ENCODE measurements around the gene SEMA7A. TPM values are rescaled to one million over a fixed set of nuclear protein-coding genes. Genes with fewer than 3 reads are reported as not detected.

The SEMA7A gene
- total RNA-seq, 1 experiment from 2014 or later: 0.91 TPM

DNA sequence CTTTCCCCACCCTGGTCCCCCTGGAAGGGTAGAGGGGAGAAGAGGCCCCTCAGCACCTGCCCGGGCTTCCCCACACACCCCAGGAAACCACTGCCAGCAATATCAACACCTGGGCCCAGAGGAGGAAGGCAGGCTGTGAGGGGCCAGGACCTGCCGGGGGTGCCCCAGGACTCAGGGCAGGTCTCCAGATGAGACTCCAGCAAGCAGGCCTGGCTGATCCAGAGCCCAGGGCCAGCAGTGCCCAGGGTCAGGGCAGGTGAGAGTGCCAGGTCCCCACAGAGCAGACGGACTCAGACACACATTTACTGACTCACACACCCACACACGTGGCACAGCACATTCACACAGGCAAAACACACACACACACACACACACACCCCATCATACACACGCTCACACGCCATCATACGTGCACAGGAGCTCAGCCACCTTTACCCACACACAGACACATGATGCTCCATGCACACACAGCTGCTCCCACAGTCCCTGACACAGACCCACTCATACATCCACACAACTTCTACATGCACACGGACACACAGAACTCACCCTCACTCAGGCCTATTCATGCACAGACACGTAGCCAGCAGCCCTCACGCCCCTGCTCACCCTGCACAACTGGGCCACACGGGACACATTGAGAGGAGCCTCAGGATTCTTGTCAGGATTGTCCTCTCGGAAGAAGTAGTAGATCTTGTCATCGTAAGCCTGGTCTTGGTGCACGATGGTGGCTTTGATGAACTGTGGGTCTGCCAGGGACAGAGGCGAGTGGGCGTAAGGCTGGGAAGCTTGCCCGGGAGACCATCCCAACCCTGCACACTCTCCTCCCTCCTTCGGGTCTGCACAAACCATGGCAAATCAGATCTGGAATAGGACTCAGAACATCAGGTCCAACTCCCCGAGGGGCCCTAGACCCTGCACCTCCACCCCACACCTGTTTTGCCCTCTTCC lies 17.5 kb downstream of the SEMA7A start:
- DNase-seq (ENCODE audit: low spot score): no peak

DNA sequence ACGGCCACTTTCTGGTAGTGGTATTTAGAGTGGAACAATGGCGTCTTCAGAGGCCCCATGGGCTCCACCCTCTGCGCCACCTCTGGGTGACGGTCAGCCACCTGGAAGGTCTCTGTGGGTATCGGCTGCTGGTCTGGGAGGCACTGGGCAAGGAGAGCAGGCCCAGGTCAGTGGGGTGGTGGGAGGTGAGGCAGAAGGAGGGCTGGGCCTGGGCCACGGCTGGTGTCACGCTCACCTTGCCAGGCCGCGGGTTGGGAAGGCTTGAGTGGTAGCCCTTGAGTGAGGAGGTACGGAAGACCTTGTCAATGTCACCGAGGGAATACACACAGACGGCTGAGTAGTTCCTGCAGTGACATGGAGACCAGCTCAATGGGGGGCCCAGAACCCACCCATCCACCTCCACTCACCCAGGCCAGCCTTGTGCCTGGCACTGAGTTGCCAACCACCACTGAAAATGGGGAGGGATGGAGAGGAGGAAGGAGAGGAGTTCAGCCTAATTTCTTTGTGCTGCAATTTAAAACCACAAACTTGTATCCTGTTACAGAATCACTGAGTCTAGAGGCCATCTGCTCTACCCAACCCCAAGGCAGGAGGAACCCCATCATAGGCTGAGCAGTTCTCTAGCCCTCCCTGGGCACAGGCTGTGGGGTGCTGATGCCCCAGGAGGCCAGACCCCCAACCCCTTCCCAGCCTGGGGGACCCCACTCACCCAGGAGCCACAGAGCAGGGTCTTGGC lies 19.0 kb downstream of the SEMA7A start:
- no peak for DNase-seq (ENCODE audit: low spot score)

DNA sequence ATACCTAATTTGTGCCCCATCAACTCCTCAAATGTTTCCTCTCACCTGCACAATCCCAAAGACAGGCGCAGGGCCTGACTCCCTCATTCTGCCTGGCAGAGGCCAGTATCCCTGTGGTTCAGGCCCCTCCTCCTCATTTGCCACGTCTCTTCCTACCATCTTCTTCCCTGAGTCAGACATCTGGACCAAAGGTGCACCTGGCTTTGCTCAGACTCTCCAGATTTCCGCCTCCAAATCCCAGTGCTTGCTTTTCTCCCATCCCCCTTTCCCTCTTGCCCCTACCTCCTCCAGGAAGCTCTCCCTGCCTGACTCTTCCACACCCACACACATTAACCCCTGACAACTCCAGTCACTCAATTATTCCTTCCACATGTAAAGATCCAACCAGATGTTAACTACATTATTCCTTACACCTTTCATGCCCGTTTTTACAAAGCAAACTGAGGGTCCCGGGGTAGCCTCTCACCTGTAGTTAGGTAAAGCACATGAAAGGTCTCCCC lies 19.6 kb downstream of the SEMA7A start:
- DNase-seq (ENCODE audit: low spot score): no peak

DNA sequence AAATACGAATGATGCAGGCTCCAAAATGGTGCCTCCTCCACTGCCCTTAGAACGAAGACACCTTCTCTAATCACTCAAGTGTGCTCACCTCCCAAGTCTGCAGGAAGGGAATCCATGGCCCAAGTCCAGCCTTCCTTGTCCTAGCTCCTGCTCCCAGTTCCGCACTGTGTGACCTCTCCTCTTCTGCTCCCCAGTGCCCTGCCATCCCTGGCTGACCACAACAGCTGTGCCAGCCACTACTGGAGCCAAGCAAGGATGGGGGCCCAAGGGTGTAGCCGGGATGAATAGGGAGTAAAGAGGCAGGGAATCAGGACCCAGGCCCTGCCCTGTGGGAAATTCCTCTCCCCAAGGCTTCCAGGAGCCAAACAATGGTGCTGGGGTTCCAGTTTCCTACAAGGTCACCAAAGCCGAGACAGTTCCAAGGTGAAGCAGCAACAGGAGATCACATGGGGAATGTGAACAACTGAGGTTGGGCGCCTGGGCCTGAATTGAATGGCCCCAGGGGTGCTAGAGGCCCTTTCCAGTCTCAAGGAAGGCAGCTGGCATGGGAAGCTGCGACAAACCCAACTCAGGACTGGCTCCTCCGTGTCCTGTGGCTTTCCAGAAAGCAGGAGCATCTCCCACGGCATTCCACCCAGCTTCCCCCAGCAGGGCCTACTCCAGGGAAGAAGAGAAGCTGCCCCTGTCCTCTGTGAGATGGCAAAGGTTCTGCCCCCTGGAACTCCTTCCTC lies 20.2 kb downstream of the SEMA7A start:
- no peak for DNase-seq (ENCODE audit: low spot score)

DNA sequence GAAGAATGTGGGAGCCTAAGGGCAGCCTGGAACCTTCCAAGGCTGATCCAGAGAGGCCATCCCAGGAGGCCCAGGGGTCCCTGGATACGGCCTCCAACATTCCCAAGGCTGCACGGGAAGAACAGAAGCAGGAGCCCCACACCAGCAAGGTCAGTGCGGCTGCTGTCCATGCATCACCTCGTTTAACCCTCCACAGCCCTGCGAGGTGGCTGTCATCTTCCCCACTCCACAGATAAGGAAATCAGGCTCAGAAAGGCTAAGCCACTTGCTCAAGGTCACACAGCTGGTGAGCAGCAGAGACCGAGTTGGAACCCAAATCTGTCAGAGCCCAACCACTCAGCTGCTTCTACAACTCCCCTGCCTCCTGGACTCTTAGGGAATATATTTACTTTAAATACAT lies 21.6 kb downstream of the SEMA7A start:
- no peak for DNase-seq (ENCODE audit: low spot score)

DNA sequence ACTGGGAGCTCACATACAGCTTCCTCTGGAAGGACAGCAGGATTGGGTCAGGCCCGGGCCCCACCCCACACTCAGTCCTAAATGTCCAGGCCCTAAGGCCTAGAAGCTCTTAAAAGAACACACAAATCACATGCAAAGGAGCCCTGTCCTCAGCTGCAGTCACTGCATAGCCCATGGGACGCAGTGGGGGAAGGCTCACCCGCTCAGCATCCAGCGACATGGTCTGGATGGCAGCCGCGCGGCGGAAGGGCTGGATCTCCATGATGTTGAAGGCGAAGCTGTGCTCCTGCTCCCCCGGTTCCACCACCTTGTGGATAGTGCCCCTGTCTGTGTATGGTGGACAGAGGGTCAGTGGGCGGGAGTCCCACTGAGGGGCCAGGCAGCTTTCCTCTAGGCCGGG lies 22.1 kb downstream of the SEMA7A start:
- DNase-seq (ENCODE audit: low spot score): no peak

DNA sequence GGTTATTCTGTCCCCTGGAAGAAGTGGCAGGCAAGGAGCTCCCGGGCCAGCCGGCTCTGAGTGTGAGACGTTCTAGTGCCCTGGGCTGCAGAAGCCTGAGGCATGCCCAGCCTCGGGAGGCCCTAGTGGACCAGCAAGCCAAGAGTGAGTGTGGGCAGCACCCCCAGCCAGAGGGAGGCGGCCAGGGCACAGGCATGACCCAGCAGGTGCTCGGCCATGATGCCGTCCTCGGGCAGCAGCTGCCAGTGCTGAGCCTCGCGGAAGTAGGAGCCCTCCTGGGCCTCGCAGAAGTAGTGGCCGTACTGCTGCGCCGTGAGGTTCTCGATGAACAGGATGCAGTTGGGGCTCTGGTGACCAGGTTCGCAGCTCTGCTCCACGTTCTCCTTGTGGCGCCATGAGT lies 23.3 kb downstream of the SEMA7A start:
- no peak for DNase-seq (ENCODE audit: low spot score)

DNA sequence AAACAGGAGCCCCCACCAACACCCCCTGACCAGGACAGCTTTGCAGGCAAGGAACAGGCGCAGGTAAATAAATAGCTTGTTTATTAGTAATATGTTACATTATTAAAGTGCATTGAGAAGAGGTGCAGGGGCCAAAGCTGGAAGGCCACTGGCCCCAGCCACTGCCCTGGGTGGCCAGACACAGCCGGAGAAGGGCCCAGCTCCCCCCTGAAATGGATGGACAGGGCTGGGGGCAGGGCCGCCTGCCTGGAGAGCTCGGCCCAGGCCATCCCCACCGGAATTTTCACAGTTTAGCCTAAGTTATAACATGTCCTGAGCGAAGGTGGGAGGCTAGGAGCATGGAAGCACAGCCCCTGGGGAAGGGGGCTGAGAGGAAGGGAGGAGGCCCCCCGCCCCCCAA lies 24.5 kb downstream of the SEMA7A start:
- DNase-seq (ENCODE audit: low spot score): no peak

DNA sequence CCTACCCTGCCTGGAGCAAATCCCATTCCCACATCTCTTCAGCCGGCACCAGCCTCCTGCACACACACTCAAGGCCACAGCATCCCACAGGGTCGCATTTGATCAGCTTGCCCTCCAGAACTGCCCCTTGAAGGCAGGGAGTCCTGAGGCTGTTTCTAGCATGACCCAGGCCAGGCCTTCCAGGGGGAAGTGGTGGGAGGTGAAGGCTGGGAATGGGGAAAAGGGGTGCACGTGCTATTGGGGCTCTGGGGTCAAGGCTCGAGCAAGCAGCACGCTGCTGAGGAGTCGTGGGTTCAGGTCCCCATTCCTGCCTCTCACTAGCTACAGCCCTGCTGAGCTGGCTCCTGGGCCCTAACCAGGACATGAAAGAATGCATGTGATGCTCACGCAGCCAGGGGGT lies 24.9 kb downstream of the SEMA7A start:
- no peak for DNase-seq (ENCODE audit: low spot score)

DNA sequence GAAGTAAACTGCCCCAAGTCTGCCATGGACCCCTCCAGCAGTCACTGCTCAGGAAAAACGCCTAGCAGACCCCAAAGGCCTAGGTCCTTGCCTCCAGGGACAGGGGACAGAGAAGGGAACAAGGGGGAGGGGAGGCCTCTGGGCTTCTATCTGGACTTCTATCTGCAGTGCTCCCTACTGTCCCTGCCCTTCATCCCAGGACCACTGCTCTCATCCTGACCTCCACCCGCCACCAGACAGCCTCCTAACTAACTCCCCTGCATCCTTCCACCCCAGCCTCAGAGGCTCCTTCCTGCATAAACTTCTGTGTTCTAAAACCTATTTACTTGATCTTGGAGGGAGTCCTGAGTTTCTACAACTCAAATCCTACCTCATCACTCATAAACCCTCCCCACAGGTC lies 25.4 kb downstream of the SEMA7A start:
- no peak for DNase-seq (ENCODE audit: low spot score)

DNA sequence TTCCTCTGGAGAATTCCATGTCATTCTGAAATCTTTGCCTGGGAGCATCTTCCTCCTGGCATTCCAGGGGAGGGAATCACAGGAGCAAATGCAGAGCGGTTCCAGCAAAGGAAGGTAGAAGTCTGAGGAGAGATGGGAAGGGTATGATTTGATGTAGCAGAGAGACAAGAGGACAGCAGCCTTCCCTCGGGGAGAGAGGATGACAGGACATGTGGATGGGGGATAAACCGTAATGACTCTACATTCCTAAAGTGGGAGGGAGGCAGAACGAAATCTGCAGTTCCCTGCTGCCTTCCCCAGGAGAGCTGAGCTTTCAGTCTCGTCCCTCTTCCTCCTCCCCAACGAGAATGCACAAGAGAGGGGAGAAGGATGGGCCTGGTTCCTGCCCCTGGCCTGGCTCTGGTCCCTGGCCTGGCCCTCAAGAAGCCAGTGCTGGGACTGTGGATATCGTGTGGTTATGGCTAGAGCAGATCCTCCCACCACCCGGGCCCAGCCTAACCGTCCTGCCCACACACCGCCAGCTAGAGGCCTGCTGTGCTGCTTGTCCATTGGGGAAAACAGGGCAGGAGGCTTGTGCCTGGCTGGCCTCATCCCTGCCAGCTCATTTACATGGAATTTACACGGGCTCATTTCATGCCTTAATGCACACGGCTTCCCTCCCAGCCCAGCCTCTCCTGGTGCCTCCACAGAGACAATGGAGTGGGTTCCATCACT lies 26.6 kb downstream of the SEMA7A start:
- peak; percentile 68 for DNase-seq (ENCODE audit: low spot score)

DNA sequence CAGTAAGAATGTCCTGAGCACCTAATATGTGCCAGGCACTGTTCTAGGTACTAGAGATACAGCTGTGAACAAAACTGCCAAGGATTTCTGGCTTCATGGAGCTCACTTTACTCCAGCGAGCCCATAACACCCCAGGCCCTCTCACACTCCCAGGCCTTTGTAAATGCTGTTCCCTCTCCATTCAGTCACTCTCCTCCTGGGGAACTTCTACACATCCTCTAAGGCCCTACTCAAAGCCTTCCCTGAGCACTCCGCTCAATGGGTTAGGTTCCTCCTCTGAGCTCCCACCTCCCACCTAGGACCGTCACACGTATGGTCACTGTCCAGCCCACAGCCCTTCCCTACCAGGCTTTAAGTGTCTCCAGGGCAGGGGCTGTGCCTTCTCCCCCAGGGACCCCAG lies 27.2 kb downstream of the SEMA7A start:
- DNase-seq (ENCODE audit: low spot score): no peak

DNA sequence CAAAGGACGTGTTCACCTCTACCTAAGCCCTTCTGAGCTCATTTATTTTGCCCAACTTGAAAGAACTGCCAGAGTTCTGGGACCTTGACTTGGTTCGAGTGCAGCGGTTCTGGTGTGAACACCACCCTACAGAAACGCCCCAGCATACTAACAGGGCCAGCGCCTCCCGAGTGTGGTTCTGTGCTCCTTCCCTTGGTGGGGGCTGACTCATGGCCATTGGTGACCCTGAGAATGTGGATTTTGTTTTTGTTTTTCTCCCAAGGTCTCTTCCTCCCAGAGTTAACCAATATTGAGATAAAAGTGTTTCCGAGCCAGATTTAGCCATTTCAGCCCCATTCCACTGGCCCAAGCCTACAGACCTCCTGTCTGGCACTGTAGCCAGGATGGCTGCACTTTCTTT lies 27.9 kb downstream of the SEMA7A start:
- no peak for DNase-seq (ENCODE audit: low spot score)

DNA sequence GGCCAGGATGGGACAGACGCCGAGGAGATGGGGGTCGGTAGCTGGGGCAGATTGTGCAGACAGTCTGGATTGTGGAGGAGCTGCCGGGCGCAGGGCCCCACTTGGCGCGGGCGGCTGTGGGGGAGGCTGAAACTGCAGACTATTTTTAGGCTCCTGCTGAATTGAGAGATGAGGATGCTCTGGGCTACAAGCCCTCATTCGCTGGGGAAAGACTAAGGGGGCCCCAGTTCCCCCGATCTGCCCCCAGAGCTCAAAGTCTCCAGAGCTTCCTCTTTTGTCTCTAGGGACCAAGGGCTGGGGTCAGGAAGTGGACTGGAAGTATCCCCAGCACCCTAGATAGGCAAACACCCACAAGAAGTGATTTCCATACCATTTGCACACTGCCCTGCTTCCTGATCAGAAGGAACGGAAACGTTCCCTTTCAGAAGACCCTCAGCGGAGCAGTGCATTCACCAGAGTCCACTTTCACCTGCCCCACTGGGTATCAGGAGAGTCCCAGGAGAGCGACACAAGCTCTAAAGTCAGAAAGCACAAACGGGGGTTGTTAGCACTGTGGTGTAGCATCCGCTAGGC lies 29.7 kb downstream of the SEMA7A start:
- DNase-seq (ENCODE audit: low spot score): no peak

DNA sequence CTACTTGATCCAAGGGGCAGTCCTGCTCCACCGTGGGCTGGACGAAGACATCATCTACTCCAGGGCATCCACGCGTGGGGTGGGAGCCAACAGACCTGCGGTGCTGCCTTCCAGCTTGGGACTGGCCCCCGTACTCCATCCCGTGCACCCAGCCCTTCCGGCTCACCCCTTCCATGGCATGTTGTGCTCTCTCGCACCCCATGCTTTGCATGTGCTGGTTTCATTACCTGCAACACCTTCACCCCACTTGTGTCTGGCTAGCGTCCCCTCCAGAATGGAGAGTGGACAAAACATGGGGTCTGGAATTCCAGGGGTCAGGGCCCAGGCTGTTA lies 30.2 kb downstream of the SEMA7A start:
- DNase-seq (ENCODE audit: low spot score): no peak

DNA sequence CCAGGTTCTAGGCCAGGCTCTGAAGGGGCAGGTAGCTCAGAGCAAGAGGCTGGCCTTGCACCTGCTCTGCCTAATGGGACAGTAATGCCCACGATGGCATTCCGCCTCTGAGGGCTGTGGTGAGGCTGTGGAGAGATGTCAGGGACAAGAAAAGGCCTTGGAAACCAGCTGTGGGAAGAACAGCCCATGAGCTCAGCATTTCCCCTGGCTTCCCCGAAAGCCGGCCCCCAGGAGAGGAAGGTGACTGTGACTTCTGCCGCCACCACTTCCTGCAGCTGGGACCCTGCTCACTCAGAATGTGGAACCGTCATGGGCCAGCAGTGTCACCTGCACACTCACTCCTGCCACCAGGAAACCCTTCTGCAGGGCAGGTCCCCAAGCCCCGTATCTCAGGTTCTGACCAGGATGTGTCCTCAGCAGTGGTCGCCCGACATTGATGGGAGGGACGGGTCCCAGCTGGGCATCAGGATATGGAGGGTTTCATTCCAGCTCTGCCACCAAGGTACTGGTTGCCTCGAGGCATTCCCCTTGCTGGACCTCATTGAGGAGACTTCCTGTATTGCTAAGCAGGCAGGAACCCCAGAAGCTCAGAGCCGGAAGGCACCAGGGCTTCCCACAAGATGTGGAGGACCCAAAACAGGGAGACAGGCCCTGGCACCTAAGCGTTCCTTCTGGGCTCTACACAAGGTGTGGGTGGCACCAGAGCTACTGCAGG lies 30.7 kb downstream of the SEMA7A start:
- DNase-seq (ENCODE audit: low spot score): no peak

DNA sequence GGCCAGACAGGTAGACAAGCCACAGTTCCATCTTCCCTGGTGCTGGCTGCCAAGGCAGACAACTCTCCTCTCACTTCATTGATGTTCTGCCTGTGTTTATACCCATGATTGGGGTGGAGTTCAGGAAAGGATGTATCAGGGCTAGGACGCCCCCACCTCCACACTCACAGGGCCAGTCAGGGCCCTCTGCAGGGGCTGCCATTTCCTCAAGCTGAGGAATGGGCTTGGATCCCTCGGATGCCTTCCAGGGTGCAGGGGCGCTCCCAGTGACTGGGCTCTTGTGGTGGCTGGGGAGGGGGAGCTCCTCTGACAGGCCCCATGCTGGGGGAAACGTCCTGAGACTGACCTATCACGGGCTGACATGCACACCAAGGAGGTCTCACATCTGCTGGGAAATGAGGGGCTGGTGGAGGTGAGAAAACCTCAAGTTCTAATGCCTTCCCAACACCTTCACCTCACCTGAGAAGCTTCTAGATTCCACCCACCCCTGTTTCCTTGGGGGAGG lies 31.4 kb downstream of the SEMA7A start:
- DNase-seq (ENCODE audit: low spot score): no peak

DNA sequence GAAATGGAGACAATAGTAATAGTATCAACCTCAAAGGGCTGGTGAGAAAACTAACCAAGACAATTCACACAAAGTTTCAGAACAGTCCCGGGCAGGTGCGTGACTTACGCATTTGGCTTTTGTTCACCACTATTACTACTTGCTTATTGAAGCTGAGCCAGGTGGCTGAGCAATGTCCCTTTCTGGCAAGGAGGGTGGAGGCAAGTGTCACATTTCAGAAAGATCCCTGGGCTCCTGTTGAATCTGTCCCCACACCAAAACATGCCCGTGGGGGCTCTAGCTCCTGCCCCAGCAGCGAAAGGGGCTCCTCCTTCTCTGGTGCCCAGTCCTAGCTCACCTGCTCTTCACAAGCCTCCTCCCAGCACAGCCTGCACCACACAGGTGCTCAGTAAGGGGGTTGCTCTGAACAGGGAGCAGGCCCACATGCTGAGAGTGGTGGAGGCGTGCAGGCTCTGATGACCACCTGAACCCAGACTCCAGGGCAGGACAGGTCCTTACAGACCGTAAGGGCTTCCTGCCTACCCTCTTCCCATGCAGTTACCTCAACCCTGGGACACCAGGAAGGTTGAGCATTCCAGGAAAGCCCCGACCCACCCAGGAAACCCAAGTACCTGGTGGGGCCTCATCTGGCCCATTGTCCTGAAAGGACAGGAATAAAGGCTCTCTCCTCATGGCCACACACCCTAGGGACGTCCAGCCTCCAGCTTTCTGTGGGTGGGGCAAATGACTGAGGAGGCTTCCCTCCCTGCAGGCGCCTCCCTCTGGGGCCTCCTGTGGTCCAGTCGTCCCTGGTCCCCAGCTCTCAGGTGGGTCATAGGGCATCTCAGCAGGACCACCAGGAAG lies 32.6 kb downstream of the SEMA7A start:
- DNase-seq (ENCODE audit: low spot score): no peak

DNA sequence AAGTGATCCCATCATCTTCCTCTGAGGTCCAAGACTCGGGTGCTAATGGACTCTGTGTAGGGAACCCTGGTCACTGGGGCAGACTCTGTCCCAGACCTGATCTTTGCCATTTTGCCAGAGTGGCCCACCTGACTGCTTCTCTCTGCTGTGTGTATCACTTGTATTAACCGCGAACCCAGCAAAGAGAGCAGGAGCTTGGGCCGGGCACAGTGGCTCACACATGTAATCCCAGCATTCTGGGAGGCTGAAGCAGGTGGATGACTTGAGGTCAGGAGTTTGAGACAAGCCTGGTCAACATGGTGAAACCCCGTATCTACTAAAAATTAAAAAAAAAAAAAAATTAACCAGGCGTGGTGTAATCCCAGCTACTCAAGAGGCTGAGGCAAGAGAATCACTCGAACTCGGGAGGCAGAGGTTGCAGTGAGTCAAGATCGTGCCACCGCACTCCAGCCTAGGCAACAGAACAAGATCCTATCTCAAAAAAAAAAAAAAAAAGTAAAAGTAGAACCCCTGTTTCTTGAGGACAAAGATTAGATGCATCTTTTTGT lies 33.4 kb downstream of the SEMA7A start:
- DNase-seq (ENCODE audit: low spot score): no peak

All from H4 (cell line).